Stomach smooth muscle (tissue), 2 donors: ENCODE data around the gene CLIC3.

Source experiments
- H3K27ac ChIP-seq: one replicate; pipeline ENCODE4 v1.7.0; 2013; ENCODE audit warnings: mild to moderate bottlenecking, low read length, inconsistent platforms
- H3K27me3 ChIP-seq, 2 donors: one replicate each; pipeline ENCODE4 v1.7.0; 2013; ENCODE audit warnings: low read length in 2 of 2; ENCODE audit not compliant: insufficient read depth in 2 of 2, control insufficient read depth in 1 of 2
- H3K36me3 ChIP-seq, 2 donors: one replicate each; pipeline ENCODE4 v1.7.0; 2013; ENCODE audit warnings: low read length in 2 of 2; ENCODE audit not compliant: control insufficient read depth in 2 of 2, insufficient read depth in 2 of 2
- H3K4me1 ChIP-seq: one replicate; pipeline ENCODE4 v1.7.0; 2013; ENCODE audit warnings: low read length; ENCODE audit not compliant: control insufficient read depth, insufficient read depth
- H3K4me3 ChIP-seq, 2 donors: one replicate each; pipeline ENCODE4 v1.7.0; 2013; ENCODE audit warnings: low read length in 2 of 2
- H3K9ac ChIP-seq, 2 donors: one replicate each; pipeline ENCODE4 v1.7.0; 2013; ENCODE audit warnings: low read length in 2 of 2, mild to moderate bottlenecking in 1 of 2
- H3K9me3 ChIP-seq, 2 donors: one replicate each; pipeline ENCODE4 v1.7.0; 2013; ENCODE audit warnings: low read length in 2 of 2; ENCODE audit not compliant: control insufficient read depth in 2 of 2
- donor health status: healthy.
- donor health status: Pancreatic carcinoma.

The CLIC3 gene

DNA sequence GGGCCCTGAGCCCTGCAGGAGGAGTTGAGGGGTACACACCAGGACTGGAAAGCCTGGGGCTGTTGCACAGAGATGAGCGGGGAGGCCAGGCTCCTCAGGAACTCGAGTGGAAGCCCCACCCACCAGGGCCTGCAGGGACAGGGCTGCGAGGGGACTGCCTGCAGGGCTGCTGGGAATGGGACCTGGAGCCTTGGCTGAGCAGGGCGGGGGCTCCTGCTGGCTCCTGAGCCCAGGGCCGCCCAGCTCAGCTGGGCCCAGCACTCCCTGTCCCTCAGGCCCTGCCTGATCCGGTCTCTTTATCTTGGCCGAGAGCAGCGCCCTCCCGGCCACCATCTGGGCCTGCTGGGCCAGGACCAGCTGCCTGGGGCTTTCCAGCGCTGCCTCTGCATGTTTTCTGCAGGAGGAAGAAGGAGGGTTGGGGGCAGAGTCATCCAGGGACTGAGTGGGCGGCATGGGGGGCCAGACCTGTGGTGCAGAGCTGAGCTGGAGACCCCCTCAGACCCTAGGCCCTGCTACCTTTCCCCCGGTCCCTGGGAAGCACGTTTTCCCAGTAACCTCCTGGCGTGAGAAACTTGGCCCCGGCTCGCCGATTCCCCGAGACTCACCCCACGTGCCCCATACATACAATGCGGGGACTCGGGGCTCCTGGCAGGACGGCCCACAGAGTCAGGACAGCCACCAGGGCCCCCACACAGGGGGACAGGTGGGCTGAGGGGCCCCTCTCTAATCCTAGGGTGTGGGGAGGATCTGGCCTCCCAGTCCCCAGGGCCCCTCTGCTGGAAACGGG, 34.9 kb downstream of the CLIC3 start:
- Histone ChIP-seq H3K9ac (no peak overlapping the region), H3K27ac (no peak overlapping the region), H3K4me1 (peaks cover 2% of the 10 kb centered on the region), H3K4me3 (no peak overlapping the region), H3K9me3 (no peaks in the 10 kb centered on the region), H3K27me3 (peaks cover 0 to 3% of the 10 kb centered on the region in 2 donors), H3K36me3 (no peaks in the 10 kb centered on the region)

GRCh38 chr9:136960938-136961275, 35.5 kb downstream of the CLIC3 start:
- Histone ChIP-seq H3K9ac (no peak overlapping the region), H3K4me1 (peaks cover 2% of the 10 kb centered on the region), H3K4me3 (no peak overlapping the region), H3K9me3 (no peaks in the 10 kb centered on the region), H3K36me3 (no peaks in the 10 kb centered on the region), H3K27me3 (no peaks in the 10 kb centered on the region), H3K27ac (no peak overlapping the region)

GRCh38 chr9:136960212-136960937, 36.0 kb downstream of the CLIC3 start:
- no peak overlapping the region for H3K9ac ChIP-seq
- no peaks in the 10 kb centered on the region for H3K27me3 ChIP-seq
- no peaks in the 10 kb centered on the region for H3K36me3 ChIP-seq
- no peak overlapping the region for H3K4me3 ChIP-seq
- peaks cover 2% of the 10 kb centered on the region for H3K4me1 ChIP-seq
- no peak overlapping the region for H3K27ac ChIP-seq
- H3K9me3 ChIP-seq = no peaks in the 10 kb centered on the region

GRCh38 chr9:136958898-136959850, 37.2 kb downstream of the CLIC3 start:
- Histone ChIP-seq H3K36me3 (no peaks in the 10 kb centered on the region), H3K9me3 (no peaks in the 10 kb centered on the region), H3K27me3 (no peaks in the 10 kb centered on the region), H3K27ac (no peak overlapping the region), H3K4me1 (peaks cover 2% of the 10 kb centered on the region), H3K9ac (no peak overlapping the region), H3K4me3 (no peak overlapping the region)

GRCh38 chr9:136958473-136958872, 37.9 kb downstream of the CLIC3 start:
- Histone ChIP-seq H3K4me1 (peaks cover 2% of the 10 kb centered on the region), H3K27me3 (no peaks in the 10 kb centered on the region), H3K27ac (no peak overlapping the region), H3K9ac (no peak overlapping the region), H3K4me3 (no peak overlapping the region), H3K36me3 (no peaks in the 10 kb centered on the region), H3K9me3 (no peaks in the 10 kb centered on the region)

DNA sequence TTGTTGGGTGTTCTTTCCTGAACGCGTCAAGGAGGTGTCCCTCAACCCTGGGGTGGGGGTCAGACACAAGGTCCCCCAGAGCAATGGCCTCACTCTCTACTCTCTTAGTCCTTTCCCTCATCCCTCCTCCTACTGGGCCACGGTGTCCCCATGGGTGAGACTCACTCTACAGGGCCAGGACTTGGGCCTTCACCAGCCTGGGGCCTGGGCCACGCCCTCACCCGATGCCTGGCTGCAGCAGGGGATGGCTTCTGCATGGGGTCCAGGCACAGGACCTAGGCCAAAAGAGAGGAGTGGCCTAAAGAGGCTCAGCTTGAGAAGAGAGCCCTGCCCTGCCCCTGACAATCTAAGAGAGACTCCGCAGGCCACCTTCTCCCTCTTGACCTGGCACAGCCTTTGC, 38.5 kb downstream of the CLIC3 start:
- no peaks in the 10 kb centered on the region for H3K27me3 ChIP-seq
- no peaks in the 10 kb centered on the region for H3K9me3 ChIP-seq
- no peak overlapping the region for H3K27ac ChIP-seq
- H3K36me3 ChIP-seq = no peaks in the 10 kb centered on the region
- H3K4me3 ChIP-seq = no peak overlapping the region
- H3K9ac ChIP-seq = no peak overlapping the region
- H3K4me1 ChIP-seq = peaks cover 2% of the 10 kb centered on the region

DNA sequence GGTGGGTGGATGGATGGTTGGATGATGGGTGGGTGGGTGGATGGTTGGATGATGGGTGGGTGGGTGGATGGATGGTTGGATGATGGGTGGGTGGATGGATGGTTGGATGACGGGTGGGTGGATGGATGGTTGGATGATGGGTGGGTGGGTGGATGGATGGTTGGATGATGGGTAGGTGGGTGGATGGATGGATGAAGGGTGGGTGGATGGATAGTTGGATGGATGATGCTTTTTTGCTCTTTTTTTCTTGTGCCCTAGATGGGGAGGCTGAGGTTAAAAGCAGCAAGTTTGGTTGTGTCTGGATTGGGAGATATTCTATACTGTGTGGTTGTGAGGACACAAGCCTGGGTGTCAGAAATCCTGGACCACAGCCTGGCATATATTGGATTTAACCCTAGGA, 38.9 kb downstream of the CLIC3 start:
- H3K36me3 ChIP-seq = no peaks in the 10 kb centered on the region
- H3K9ac ChIP-seq = no peak overlapping the region
- no peaks in the 10 kb centered on the region for H3K9me3 ChIP-seq
- no peak overlapping the region for H3K27ac ChIP-seq
- no peaks in the 10 kb centered on the region for H3K27me3 ChIP-seq
- peaks cover 2% of the 10 kb centered on the region for H3K4me1 ChIP-seq
- H3K4me3 ChIP-seq = no peak overlapping the region

- H3K36me3 ChIP-seq = no peaks in the 10 kb centered on the region
- no peaks in the 10 kb centered on the region for H3K4me1 ChIP-seq
- no peak overlapping the region for H3K9ac ChIP-seq
- H3K4me3 ChIP-seq = no peak overlapping the region
- no peaks in the 10 kb centered on the region for H3K9me3 ChIP-seq
- no peaks in the 10 kb centered on the region for H3K27me3 ChIP-seq
- no peak overlapping the region for H3K27ac ChIP-seq
Measured at GRCh38 chr9:136956604-136957003, 39.8 kb downstream of the CLIC3 start.

DNA sequence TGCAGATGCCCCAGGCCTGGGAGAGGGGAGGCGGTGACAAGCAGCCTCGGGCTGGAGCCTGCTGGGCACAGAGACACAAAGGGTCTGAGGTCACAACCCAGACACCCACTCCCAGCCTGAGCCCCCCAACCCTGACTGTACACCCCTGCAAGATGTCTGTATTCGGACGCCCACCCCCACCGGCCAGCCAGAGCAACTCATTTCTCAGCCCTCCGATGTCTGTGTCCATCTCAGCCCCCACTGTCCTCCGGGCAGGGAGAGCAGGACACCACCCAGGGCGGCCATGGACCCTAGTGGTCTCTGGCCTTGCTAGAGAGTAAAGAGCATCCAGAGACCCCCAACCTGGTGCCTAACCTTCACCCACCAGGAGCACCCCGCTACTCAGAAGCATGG, 40.4 kb downstream of the CLIC3 start:
- Histone ChIP-seq H3K9ac (no peak overlapping the region), H3K27me3 (no peaks in the 10 kb centered on the region)

GRCh38 chr9:136955202-136955942, 41.0 kb downstream of the CLIC3 start:
- no peaks in the 10 kb centered on the region for H3K27me3 ChIP-seq
- no peaks in the 10 kb centered on the region for H3K9me3 ChIP-seq
- H3K36me3 ChIP-seq = no peaks in the 10 kb centered on the region
- H3K4me1 ChIP-seq = peaks cover 4% of the 10 kb centered on the region
- no peak overlapping the region for H3K27ac ChIP-seq
- no peak overlapping the region for H3K4me3 ChIP-seq
- no peak overlapping the region for H3K9ac ChIP-seq

More for the DNA sequence above, 40.4 kb downstream of the CLIC3 start:
- Histone ChIP-seq H3K4me1 (no peaks in the 10 kb centered on the region), H3K27ac (no peak overlapping the region), H3K9me3 (no peaks in the 10 kb centered on the region), H3K36me3 (no peaks in the 10 kb centered on the region), H3K4me3 (no peak overlapping the region)
